PFSK-1 (cell line): ENCODE results near the gene MAGEA2B.
"Not testable (repeated sequence)": the region's sequence is repeated elsewhere in the genome, so short reads cannot be mapped to it uniquely, and the experiment has no call there.

Experiments used
- FOXP2 ChIP-seq: optimal IDR thresholded peaks from 2 replicates; pipeline ENCODE3; 2011; ENCODE audit warnings: borderline replicate concordance, control low read depth, inconsistent platforms; ENCODE audit not compliant: insufficient read depth; ENCODE audit errors: extremely low read length, extremely low read depth
- POLR2AphosphoS5 ChIP-seq: IDR thresholded peaks from 2 replicates; pipeline ENCODE4 v1.6.1; 2012; ENCODE audit warnings: low read depth, mild to moderate bottlenecking, control low read depth, low read length, moderate library complexity
- REST ChIP-seq, 2 experiments: IDR thresholded peaks; 2 replicates each; pipeline versions ENCODE4 v1.6.1 to v1.8.0; 2011 to 2012; ENCODE audit warnings: low read depth in 2 of 2, low read length in 2 of 2, control low read depth in 1 of 2, inconsistent platforms in 1 of 2, mild to moderate bottlenecking in 1 of 2, moderate library complexity in 1 of 2; ENCODE audit not compliant: insufficient read depth in 1 of 2

MAGEA2B gene

DNA sequence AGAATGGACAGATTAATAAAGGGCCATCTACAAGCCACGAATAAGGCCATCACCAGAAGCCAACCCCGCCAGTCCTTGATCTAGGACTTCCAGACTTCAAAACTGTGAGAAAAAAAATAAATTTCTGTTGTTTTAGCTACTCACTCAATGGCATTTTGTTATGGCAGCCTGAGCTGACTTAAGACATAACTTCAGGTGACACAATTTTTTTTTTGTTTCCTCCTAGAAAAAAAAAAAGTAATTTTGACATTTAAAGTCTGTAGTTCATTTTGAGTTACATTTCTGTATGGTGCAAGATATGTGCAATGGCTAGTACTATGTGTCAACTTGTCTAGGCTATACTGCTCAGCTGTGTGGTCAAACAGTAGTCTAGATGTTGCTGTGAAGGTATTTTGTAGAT is 44.5 kb downstream of the MAGEA2B start, which contains the start of gene CSAG3:
CSAG3 (plus strand) TSS at position 301 of the 400 bp plus-strand sequence.
- not testable (repeated sequence) for TF ChIP-seq REST (IDR thresholded peaks at IDR 0.05; ENCODE audit: insufficient read depth in 1 of 2, low read depth in 2 of 2, low read length in 2 of 2); FOXP2; POLR2AphosphoS5
